Psoas muscle (tissue), 8 donors: Measurements from ENCODE around the gene ERBB2. TPM values are rescaled to one million over a fixed set of nuclear protein-coding genes. Genes with fewer than 3 reads are reported as not detected.

Experiments
- ATAC-seq, 4 donors: fragments of 200-7000 bp; cut with Tn5 transposase; one replicate each; pipeline ENCODE4 v1.9.1; 2020; ENCODE audit warnings: moderate library complexity in 3 of 4, mild to moderate bottlenecking in 2 of 4
- DNase-seq, 2 donors: peaks; one replicate each; pipeline ENCODE4 v3.0.0-alpha.2; 2020
- H3K27ac ChIP-seq: fragments of 200-600 bp; one replicate; pipeline ENCODE4 v1.8.0; 2022
- H3K27me3 ChIP-seq, 3 donors: fragments of 200-600 bp in 1 of 3; one replicate each; pipeline versions ENCODE4 v1.6.1 to v1.8.0; 2013 to 2022; ENCODE audit warnings: low read length in 2 of 3, mild to moderate bottlenecking in 2 of 3, moderate library complexity in 1 of 3; ENCODE audit not compliant: insufficient read depth in 3 of 3
- H3K36me3 ChIP-seq, 2 donors: fragments of 200-600 bp in 1 of 2; one replicate each; pipeline versions ENCODE4 v1.6.1 to v1.8.0; 2013 to 2022; ENCODE audit warnings: low read depth in 1 of 2, mild to moderate bottlenecking in 1 of 2, moderate library complexity in 1 of 2; ENCODE audit not compliant: insufficient read depth in 1 of 2
- H3K4me1 ChIP-seq: fragments of 200-600 bp; one replicate; pipeline ENCODE4 v1.8.0; 2022
- H3K4me3 ChIP-seq: fragments of 200-600 bp; one replicate; pipeline ENCODE4 v1.8.0; 2022; ENCODE audit warnings: mild to moderate bottlenecking
- H3K9me3 ChIP-seq: fragments of 200-600 bp; one replicate; pipeline ENCODE4 v1.8.0; 2022
- CTCF ChIP-seq: fragments of 200-600 bp; IDR thresholded peaks from one replicate; pipeline ENCODE4 v1.8.0; 2022; ENCODE audit warnings: antibody characterized with exemption
- WGBS, 3 donors: extraction: QIAGEN DNeasy Blood & Tissue Kit; methylation state at CpG; one replicate each; pipeline versions ENCODE4 v1.1.6 to v1.1.7; 2013; 5-methylcytosine and 5-hydroxymethylcytosine counted together
- intact Hi-C, 2 donors: fragments of 100-400 bp; cut with DNase I; formaldehyde crosslinking; loops; one replicate each; pipeline versions ENCODE4 v1.11.0 to v1.14.2; 2022
- polyA plus RNA-seq, 3 donors: library from polyadenylated mRNA; stranded (reverse); fragments of 200-250 nt; gene quantifications; one replicate each; pipeline ENCODE4 v1.2.3, GENCODE V29; 2013
- total RNA-seq, 4 donors: library from RNA; stranded (reverse); fragmentation: NEBNext Ultra II Directional in 2 of 4; extraction: Animal tissue kit (Norgen Biotek cat#: 25700) in 2 of 4; gene quantifications; one replicate each; pipeline versions ENCODE4 v1.2.1 to v1.2.4, GENCODE V29; 2021 to 2023
- donor health status: healthy with polysubstance abuse.
- donor health status: DM: no; HTN: no; CAD: no; lungs with moderate emphysema.
- donor health status: Bipolar disorder and iron deficiency.
- donor health status: healthy.
- donor health status: DM: yes; HTN: yes; CAD: no.
- donor health status: DM: no; HTN: no; CAD: no.
- donor health status: DM: no; HTN: no; CAD: no.
- donor health status: DM: yes; HTN: yes; CAD: no.

The ERBB2 gene
- total and polyA plus RNA-seq, 7 donors: 4.0 to 24.9 (median 20.4) TPM

- peaks cover 0 to 8% of the 10 kb centered on the region in 2 donors for H3K36me3 ChIP-seq
- H3K4me3 ChIP-seq: no peak overlapping the region
- no peaks in the 10 kb centered on the region for H3K27me3 ChIP-seq
- DNase-seq: no peak
- H3K4me1 ChIP-seq: peaks cover 6% of the 10 kb centered on the region
- 74 to 76% (median 76%) methylated on average over 7 to 12 of the region's 12 CpGs for WGBS, 3 donors
- intact Hi-C loops: no loop called here
- peak in 1 of 4 donors; percentile 11 for ATAC-seq
- H3K27ac ChIP-seq: no peak overlapping the region
- no peaks in the 10 kb centered on the region for H3K9me3 ChIP-seq
- no peak for TF ChIP-seq CTCF
These were observed 46.6 kb upstream of the ERBB2 start for GRCh38 chr17:39653316-39653661.

GRCh38 chr17:39653662-39654331 is 46.1 kb upstream of the ERBB2 start:
- ATAC-seq (peak; percentile 57 to 83 (median 76)), DNase-seq (peak; percentile 73 to 84)
- 66 to 76% (median 66%) methylated on average over 13 to 14 of the region's 14 CpGs for WGBS, 3 donors
- Histone ChIP-seq H3K4me1 (peaks cover 6% of the 10 kb centered on the region), H3K4me3 (no peak overlapping the region), H3K36me3 (peaks cover 0 to 8% of the 10 kb centered on the region in 2 donors), H3K27ac (no peak overlapping the region), H3K27me3 (no peaks in the 10 kb centered on the region), H3K9me3 (no peaks in the 10 kb centered on the region)
- intact Hi-C loops: no loop called here
- TF ChIP-seq CTCF: peak; percentile 66

- no peak for ATAC-seq
- WGBS, 3 donors: 86 to 87% (median 86%) methylated on average over 2 of the region's 2 CpGs
- H3K9me3 ChIP-seq: no peaks in the 10 kb centered on the region
- H3K4me1 ChIP-seq: peaks cover 13% of the 10 kb centered on the region
- no peaks in the 10 kb centered on the region for H3K27me3 ChIP-seq
- no peak for DNase-seq
- H3K4me3 ChIP-seq: no peak overlapping the region
- peaks cover 0 to 8% of the 10 kb centered on the region in 2 donors for H3K36me3 ChIP-seq
- no peak overlapping the region for H3K27ac ChIP-seq
- no peak for TF ChIP-seq CTCF
- intact Hi-C loops: no loop called here
These were observed 44.8 kb upstream of the ERBB2 start for GRCh38 chr17:39655105-39655504.

- H3K9me3 ChIP-seq: no peaks in the 10 kb centered on the region
- DNase-seq (no peak), ATAC-seq (no peak)
- H3K4me1 ChIP-seq: peaks cover 44% of the 10 kb centered on the region
- 81 to 90% (median 86%) methylated on average over 11 of the region's 11 CpGs for WGBS, 3 donors
- H3K4me3 ChIP-seq: no peak overlapping the region
- intact Hi-C loops: loop anchor here in 1 of 2 donors (2.0 kb wide), 1 partner anchor 20 kb away; no protein-coding TSS in a partner anchor
- H3K27ac ChIP-seq: no peak overlapping the region
- no peak for TF ChIP-seq CTCF
- peaks cover 0 to 8% of the 10 kb centered on the region in 2 donors for H3K36me3 ChIP-seq
- no peaks in the 10 kb centered on the region for H3K27me3 ChIP-seq
These were observed 41.5 kb upstream of the ERBB2 start for GRCh38 chr17:39658346-39658745.

GRCh38 chr17:39658760-39659159 is 41.1 kb upstream of the ERBB2 start:
- no peak for DNase-seq
- Histone ChIP-seq H3K9me3 (no peaks in the 10 kb centered on the region), H3K27me3 (no peaks in the 10 kb centered on the region), H3K27ac (peak overlapping the region; percentile 96), H3K36me3 (peaks cover 0 to 8% of the 10 kb centered on the region in 2 donors), H3K4me1 (peaks cover 46% of the 10 kb centered on the region), H3K4me3 (no peak overlapping the region)
- no peak for ATAC-seq
- TF ChIP-seq CTCF: no peak
- intact Hi-C loops: loop anchor here in 1 of 2 donors (2.0 kb wide), 1 partner anchor 20 kb away; no protein-coding TSS in a partner anchor
- 78 to 88% (median 79%) methylated on average over 3 of the region's 3 CpGs for WGBS, 3 donors
